Mononuclear cell (primary cell): Measurements from ENCODE around the gene MOB2. TPM values are rescaled to one million over a fixed set of nuclear protein-coding genes. Genes with fewer than 3 reads are reported as not detected.
"Not testable (repeated sequence)": the region's sequence is repeated elsewhere in the genome, so short reads cannot be mapped to it uniquely, and the experiment has no call there.

ENCODE experiments used
- H3K27me3 ChIP-seq: 2 replicates; pipeline ENCODE4 v1.6.0; 2011; ENCODE audit warnings: low read length, control low read depth; ENCODE audit not compliant: insufficient read depth
- H3K4me1 ChIP-seq: 2 replicates; pipeline ENCODE4 v1.5.1; 2011; ENCODE audit warnings: mild to moderate bottlenecking, low read length, control low read depth; ENCODE audit not compliant: insufficient read depth
- H3K4me3 ChIP-seq: 2 replicates; pipeline ENCODE4 v1.5.1; 2011; ENCODE audit warnings: mild to moderate bottlenecking, low read length, moderate library complexity
- H3K9me3 ChIP-seq: 2 replicates; pipeline ENCODE4 v1.5.1; 2011; ENCODE audit warnings: low read depth, mild to moderate bottlenecking, control low read depth, low read length
- total RNA-seq: library from RNA; depleted of rRNA; stranded (reverse); fragments of >200 nt; gene quantifications from one replicate; pipeline ENCODE4 v1.2.3, GENCODE V29; 2012

The MOB2 gene
- total RNA-seq, 1 donor = 20.7 TPM

GRCh38 chr11:1445741-1446445 lies 40.7 kb downstream of the MOB2 start:
- Histone ChIP-seq H3K4me3 (no peak overlapping the region), H3K4me1 (no peaks in the 10 kb centered on the region), H3K27me3 (no peaks in the 10 kb centered on the region), H3K9me3 (no peaks in the 10 kb centered on the region)

GRCh38 chr11:1444823-1445422 lies 41.7 kb downstream of the MOB2 start:
- no peaks in the 10 kb centered on the region for H3K27me3 ChIP-seq
- no peak overlapping the region for H3K4me3 ChIP-seq
- H3K9me3 ChIP-seq = no peaks in the 10 kb centered on the region
- H3K4me1 ChIP-seq = no peaks in the 10 kb centered on the region

- Histone ChIP-seq H3K4me3 (no peak overlapping the region), H3K9me3 (no peaks in the 10 kb centered on the region), H3K27me3 (no peaks in the 10 kb centered on the region)
Measured at GRCh38 chr11:1444321-1444720, 42.3 kb downstream of the MOB2 start.

GRCh38 chr11:1443737-1444136 lies 42.8 kb downstream of the MOB2 start:
- H3K4me3 ChIP-seq = no peak overlapping the region
- no peaks in the 10 kb centered on the region for H3K9me3 ChIP-seq
- H3K27me3 ChIP-seq = no peaks in the 10 kb centered on the region
- no peaks in the 10 kb centered on the region for H3K4me1 ChIP-seq

More at GRCh38 chr11:1444321-1444720, 42.3 kb downstream of the MOB2 start:
- no peaks in the 10 kb centered on the region for H3K4me1 ChIP-seq

GRCh38 chr11:1442807-1443366 lies 43.7 kb downstream of the MOB2 start:
- Histone ChIP-seq H3K4me3 (no peak overlapping the region), H3K4me1 (no peaks in the 10 kb centered on the region), H3K27me3 (no peaks in the 10 kb centered on the region), H3K9me3 (no peaks in the 10 kb centered on the region)

GRCh38 chr11:1442163-1442562 lies 44.4 kb downstream of the MOB2 start:
- no peaks in the 10 kb centered on the region for H3K9me3 ChIP-seq
- no peaks in the 10 kb centered on the region for H3K4me1 ChIP-seq
- no peak overlapping the region for H3K4me3 ChIP-seq
- no peaks in the 10 kb centered on the region for H3K27me3 ChIP-seq

GRCh38 chr11:1440496-1440895 lies 46.1 kb downstream of the MOB2 start:
- Histone ChIP-seq H3K27me3 (no peaks in the 10 kb centered on the region), H3K9me3 (no peaks in the 10 kb centered on the region), H3K4me1 (no peaks in the 10 kb centered on the region), H3K4me3 (no peak overlapping the region)

- Histone ChIP-seq H3K4me1 (no peaks in the 10 kb centered on the region), H3K4me3 (no peak overlapping the region), H3K9me3 (no peaks in the 10 kb centered on the region), H3K27me3 (no peaks in the 10 kb centered on the region)
Measured at GRCh38 chr11:1440066-1440465, 46.5 kb downstream of the MOB2 start.

- Histone ChIP-seq H3K4me1 (no peaks in the 10 kb centered on the region), H3K4me3 (no peak overlapping the region), H3K9me3 (no peaks in the 10 kb centered on the region)
Measured at GRCh38 chr11:1439341-1439740, 47.2 kb downstream of the MOB2 start.

GRCh38 chr11:1438967-1439330 lies 47.6 kb downstream of the MOB2 start:
- Histone ChIP-seq H3K4me1 (no peaks in the 10 kb centered on the region), H3K4me3 (no peak overlapping the region), H3K9me3 (no peaks in the 10 kb centered on the region), H3K27me3 (no peaks in the 10 kb centered on the region)

More at GRCh38 chr11:1439341-1439740, 47.2 kb downstream of the MOB2 start:
- H3K27me3 ChIP-seq = no peaks in the 10 kb centered on the region

GRCh38 chr11:1438261-1438966 lies 48.2 kb downstream of the MOB2 start:
- no peaks in the 10 kb centered on the region for H3K9me3 ChIP-seq
- no peak overlapping the region for H3K4me3 ChIP-seq
- no peaks in the 10 kb centered on the region for H3K27me3 ChIP-seq
- H3K4me1 ChIP-seq = no peaks in the 10 kb centered on the region

GRCh38 chr11:1437500-1437899 lies 49.1 kb downstream of the MOB2 start:
- Histone ChIP-seq H3K9me3 (no peaks in the 10 kb centered on the region), H3K4me1 (no peaks in the 10 kb centered on the region), H3K4me3 (no peak overlapping the region), H3K27me3 (no peaks in the 10 kb centered on the region)

GRCh38 chr11:1436468-1437039 lies 50.0 kb downstream of the MOB2 start:
- Histone ChIP-seq H3K4me1 (no peaks in the 10 kb centered on the region), H3K27me3 (no peaks in the 10 kb centered on the region), H3K9me3 (no peaks in the 10 kb centered on the region)

GRCh38 chr11:1435820-1436467 lies 50.6 kb downstream of the MOB2 start:
- Histone ChIP-seq H3K4me1 (no peaks in the 10 kb centered on the region), H3K27me3 (no peaks in the 10 kb centered on the region), H3K9me3 (no peaks in the 10 kb centered on the region), H3K4me3 (no peak overlapping the region)

More at GRCh38 chr11:1436468-1437039, 50.0 kb downstream of the MOB2 start:
- no peak overlapping the region for H3K4me3 ChIP-seq

- H3K4me1 ChIP-seq, H3K4me3 ChIP-seq, H3K27me3 ChIP-seq, H3K9me3 ChIP-seq: not testable (repeated sequence)
Measured at GRCh38 chr11:1435479-1435819, 51.1 kb downstream of the MOB2 start.
